Measurements from ENCODE around the gene KCNJ10. TPM values are rescaled to one million over a fixed set of nuclear protein-coding genes. Genes with fewer than 3 reads are reported as not detected.
"Not testable (repeated sequence)": the region's sequence is repeated elsewhere in the genome, so short reads cannot be mapped to it uniquely, and the experiment has no call there.

Gene KCNJ10
- total RNA-seq, 2 experiments from 2014 or later: 0.29 TPM; not detected in 1

- Histone ChIP-seq H2AFZ (ENCODE audit: low read length) (no peak overlapping the region), H3K4me1 (ENCODE audit: insufficient read depth, low read length, poor library complexity, severe bottlenecking) (peaks cover 2% of the 10 kb centered on the region), H3K27ac (ENCODE audit: low read depth, low read length, poor library complexity, severe bottlenecking) (no peak overlapping the region), H3K9me2 (ENCODE audit: insufficient read depth, low read length) (no peaks in the 10 kb centered on the region), H4K20me1 (ENCODE audit: insufficient read depth, low read length) (no peaks in the 10 kb centered on the region), H3K79me2 (ENCODE audit: insufficient read depth, low read depth, low read length) (no peaks in the 10 kb centered on the region), H3K9me3 (ENCODE audit: low read length) (no peaks in the 10 kb centered on the region), H3K4me3 (ENCODE audit: low read depth, low read length, poor library complexity, severe bottlenecking) (no peak overlapping the region), H3K36me3 (ENCODE audit: insufficient read depth, low read length) (no peaks in the 10 kb centered on the region), H3K4me2 (ENCODE audit: low read length) (no peak overlapping the region)
- intact Hi-C loops (cut with micrococcal nuclease; ENCODE audit: unreplicated experiment): no loop called here
- DNase-seq (ENCODE audit: low spot score): no peak
- no TSS peak for BruUV-seq (replicated peaks)
- ChIA-PET CTCF (ENCODE audit: unreplicated experiment) (no interaction called here), POLR2A (no interaction called here)
- TF ChIP-seq, protein P1, sequence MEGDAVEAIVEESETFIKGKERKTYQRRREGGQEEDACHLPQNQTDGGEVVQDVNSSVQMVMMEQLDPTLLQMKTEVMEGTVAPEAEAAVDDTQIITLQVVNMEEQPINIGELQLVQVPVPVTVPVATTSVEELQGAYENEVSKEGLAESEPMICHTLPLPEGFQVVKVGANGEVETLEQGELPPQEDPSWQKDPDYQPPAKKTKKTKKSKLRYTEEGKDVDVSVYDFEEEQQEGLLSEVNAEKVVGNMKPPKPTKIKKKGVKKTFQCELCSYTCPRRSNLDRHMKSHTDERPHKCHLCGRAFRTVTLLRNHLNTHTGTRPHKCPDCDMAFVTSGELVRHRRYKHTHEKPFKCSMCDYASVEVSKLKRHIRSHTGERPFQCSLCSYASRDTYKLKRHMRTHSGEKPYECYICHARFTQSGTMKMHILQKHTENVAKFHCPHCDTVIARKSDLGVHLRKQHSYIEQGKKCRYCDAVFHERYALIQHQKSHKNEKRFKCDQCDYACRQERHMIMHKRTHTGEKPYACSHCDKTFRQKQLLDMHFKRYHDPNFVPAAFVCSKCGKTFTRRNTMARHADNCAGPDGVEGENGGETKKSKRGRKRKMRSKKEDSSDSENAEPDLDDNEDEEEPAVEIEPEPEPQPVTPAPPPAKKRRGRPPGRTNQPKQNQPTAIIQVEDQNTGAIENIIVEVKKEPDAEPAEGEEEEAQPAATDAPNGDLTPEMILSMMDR (conservative IDR thresholded peaks at IDR 0.05; ENCODE audit: low read length): no peak
- no peak for TF ChIP-seq EZH2phosphoT487 (IDR thresholded peaks at IDR 0.05; ENCODE audit: borderline replicate concordance, low read depth, low read length)
These were observed 17.0 kb downstream of the KCNJ10 start for GRCh38 chr1:160052936-160053335.

DNA sequence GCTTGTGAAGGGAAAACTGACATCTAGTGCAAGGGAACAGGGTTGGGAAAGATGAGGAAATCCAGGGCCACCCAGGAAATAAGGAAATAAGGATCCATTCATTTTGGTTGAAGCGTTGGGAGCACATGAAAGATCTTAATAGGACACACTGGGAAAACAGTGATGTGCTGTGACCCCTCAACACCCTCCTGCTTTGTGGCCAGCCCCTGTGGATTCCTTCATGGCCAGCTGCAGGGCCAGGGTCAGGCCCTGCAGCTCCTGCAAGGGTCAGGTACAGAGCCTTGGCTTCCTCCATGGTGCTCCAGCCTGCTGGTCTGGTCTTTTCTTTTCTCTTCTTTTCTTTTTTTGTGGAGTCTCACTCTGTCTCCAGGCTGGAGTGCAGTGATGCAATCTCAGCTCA lies 19.3 kb downstream of the KCNJ10 start:
- ChIA-PET POLR2A (no interaction called here), CTCF (ENCODE audit: unreplicated experiment) (no interaction called here)
- Histone ChIP-seq H3K79me2 (ENCODE audit: insufficient read depth, low read depth, low read length) (no peaks in the 10 kb centered on the region), H3K4me1 (ENCODE audit: insufficient read depth, low read length, poor library complexity, severe bottlenecking) (peaks cover 18% of the 10 kb centered on the region), H3K36me3 (ENCODE audit: insufficient read depth, low read length) (no peaks in the 10 kb centered on the region), H3K9me2 (ENCODE audit: insufficient read depth, low read length) (no peaks in the 10 kb centered on the region), H4K20me1 (ENCODE audit: insufficient read depth, low read length) (no peaks in the 10 kb centered on the region), H3K9me3 (ENCODE audit: low read length) (no peaks in the 10 kb centered on the region), H3K4me3 (ENCODE audit: low read depth, low read length, poor library complexity, severe bottlenecking) (no peak overlapping the region), H2AFZ (ENCODE audit: low read length) (no peak overlapping the region), H3K27ac (ENCODE audit: low read depth, low read length, poor library complexity, severe bottlenecking) (no peak overlapping the region), H3K4me2 (ENCODE audit: low read length) (no peak overlapping the region)
- no peak for TF ChIP-seq EZH2phosphoT487 (IDR thresholded peaks at IDR 0.05; ENCODE audit: borderline replicate concordance, low read depth, low read length)
- TF ChIP-seq, protein P1 (conservative IDR thresholded peaks at IDR 0.05; ENCODE audit: low read length): no peak
- intact Hi-C loops (cut with micrococcal nuclease; ENCODE audit: unreplicated experiment): no loop called here
- DNase-seq (ENCODE audit: low spot score): no peak
- BruUV-seq (replicated peaks): no TSS peak

DNA sequence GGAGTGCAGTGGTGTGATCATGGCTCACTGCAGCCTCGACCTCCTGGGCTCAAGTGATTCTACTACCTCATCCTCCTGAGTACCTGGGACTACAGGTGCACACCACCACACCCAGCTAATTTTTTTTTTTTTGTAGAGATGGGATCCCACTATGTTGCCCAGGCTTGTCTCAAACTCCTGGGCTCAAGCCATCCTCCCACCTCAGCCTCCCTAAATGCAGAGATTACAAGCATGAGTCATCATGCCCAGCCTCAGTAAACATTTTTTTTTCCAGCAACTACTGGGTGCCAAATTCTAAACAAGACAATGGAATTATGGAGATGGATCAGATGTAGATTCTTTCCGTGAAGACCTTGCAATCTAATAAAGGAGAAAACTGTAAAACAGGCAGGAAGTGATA lies 19.8 kb downstream of the KCNJ10 start:
- DNase-seq (ENCODE audit: low spot score); H4K20me1 ChIP-seq (ENCODE audit: insufficient read depth, low read length); intact Hi-C loops (cut with micrococcal nuclease; ENCODE audit: unreplicated experiment); H3K4me2 ChIP-seq (ENCODE audit: low read length); H3K79me2 ChIP-seq (ENCODE audit: insufficient read depth, low read depth, low read length); H3K9me2 ChIP-seq (ENCODE audit: insufficient read depth, low read length); H3K36me3 ChIP-seq (ENCODE audit: insufficient read depth, low read length); H2AFZ ChIP-seq (ENCODE audit: low read length); BruUV-seq (replicated peaks); POLR2A ChIA-PET; H3K4me3 ChIP-seq (ENCODE audit: low read depth, low read length, poor library complexity, severe bottlenecking); CTCF ChIA-PET (ENCODE audit: unreplicated experiment); H3K9me3 ChIP-seq (ENCODE audit: low read length); H3K27ac ChIP-seq (ENCODE audit: low read depth, low read length, poor library complexity, severe bottlenecking): not testable (repeated sequence)
- H3K4me1 ChIP-seq (ENCODE audit: insufficient read depth, low read length, poor library complexity, severe bottlenecking): peaks cover 18% of the 10 kb centered on the region
